Pancreas (tissue), 10 donors: ENCODE measurements around the gene VASN. TPM values are rescaled to one million over a fixed set of nuclear protein-coding genes. Genes with fewer than 3 reads are reported as not detected.

Experiments used
- ATAC-seq, 4 donors: fragments of 200-7000 bp; cut with Tn5 transposase; one replicate each; pipeline versions ENCODE4 v1.8.0 to v1.9.1; 2020; ENCODE audit warnings: mild to moderate bottlenecking in 4 of 4, moderate library complexity in 4 of 4
- DNase-seq, 6 donors: peaks; one replicate each; pipeline ENCODE4 v3.0.0-alpha.2; 2020
- FAIRE-seq: peaks from 2 replicates; lab custom pipeline; 2012; peaks lifted over from hg19 to GRCh38; lab: Jason Lieb, UNC
- H3K27ac ChIP-seq, 4 donors: fragments of 200-600 bp; sonication (generic); 1 replicate in 3 of 4; 2 replicates in 1 of 4; pipeline versions ENCODE4 v1.5.0 to v1.8.0; 2020
- H3K27me3 ChIP-seq, 4 donors: fragments of 200-600 bp; one replicate each; pipeline ENCODE4 v1.8.0; 2021
- H3K36me3 ChIP-seq, 3 donors: fragments of 200-600 bp; sonication (generic) in 1 of 3; one replicate each; pipeline versions ENCODE4 v1.5.0 to v1.8.0; 2020 to 2021
- H3K4me1 ChIP-seq, 3 donors: fragments of 200-600 bp; one replicate each; pipeline ENCODE4 v1.8.0; 2021
- H3K4me3 ChIP-seq, 4 donors: fragments of 200-600 bp; sonication (generic) in 2 of 4; one replicate each; pipeline versions ENCODE4 v1.5.0 to v1.8.0; 2020 to 2021
- H3K9me3 ChIP-seq, 4 donors: fragments of 200-600 bp; one replicate each; pipeline ENCODE4 v1.8.0; 2021
- WGBS, 2 donors: extraction: QIAGEN DNeasy Blood & Tissue Kit; methylation state at CpG; one replicate each; pipeline ENCODE4 v1.1.7; 2013; 5-methylcytosine and 5-hydroxymethylcytosine counted together
- intact Hi-C, 3 donors: fragments of 100-400 bp; cut with DNase I; formaldehyde crosslinking; loops; one replicate each; pipeline versions ENCODE4 v1.11.1 to v1.14.2; 2022
- polyA plus RNA-seq, 2 donors: library from polyadenylated mRNA; stranded (reverse); fragments of 200-250 nt; gene quantifications; one replicate each; pipeline ENCODE4 v1.2.3, GENCODE V29; 2013
- total RNA-seq, 6 donors: library from RNA; stranded (reverse); fragmentation: NEBNext Ultra II Directional in 4 of 6; extraction: Animal tissue kit (Norgen Biotek cat#: 25700) in 4 of 6; gene quantifications; one replicate each; pipeline versions ENCODE4 v1.2.1 to v1.2.4, GENCODE V29; 2021 to 2023
- TF ChIP-seq, protein P1 (sequence below), 4 donors: fragments of 200-600 bp; sonication (generic) in 3 of 4; IDR thresholded peaks; one replicate each; pipeline versions ENCODE4 v1.5.0 to v1.8.0; 2021; ENCODE audit warnings: antibody characterized with exemption in 4 of 4
- donor health status: healthy with polysubstance abuse.
- donor health status: DM: no; HTN: no; CAD: no; lungs with moderate emphysema.
- donor health status: DM: no; HTN: no; CAD: no.
- donor health status: control.
- donor health status: control.
- donor health status: Bipolar disorder and iron deficiency.
- donor health status: DM: yes; HTN: yes; CAD: no.
- donor health status: DM: no; HTN: no; CAD: no.
- donor health status: DM: no; HTN: no; CAD: no.
- donor health status: DM: yes; HTN: yes; CAD: no.

VASN gene
- total and polyA plus RNA-seq, 8 donors: 3.1 to 14.8 (median 8.5) TPM

DNA sequence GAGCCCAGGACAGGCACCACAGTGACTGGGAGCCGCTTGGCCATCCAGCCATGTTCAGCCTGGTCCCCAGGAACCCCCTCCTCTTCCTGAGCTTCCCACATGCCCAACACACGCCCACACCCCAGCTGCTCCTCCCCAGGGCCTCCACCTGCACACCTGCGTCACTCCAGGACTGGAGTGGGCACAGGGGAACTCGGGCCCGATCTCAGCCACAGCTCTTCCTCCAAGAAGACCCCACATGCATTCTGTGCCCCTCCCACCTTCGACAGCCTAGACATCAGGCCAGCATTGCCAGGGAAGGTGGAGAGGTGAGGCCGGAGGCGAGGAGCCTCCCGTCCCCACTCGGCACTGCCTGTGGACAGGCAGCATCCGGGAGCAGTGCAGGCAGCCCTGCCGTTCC, 6.0 kb upstream of the VASN start:
- DNase-seq (peak in 1 of 6 donors; percentile 51), FAIRE-seq (no peak)
- intact Hi-C loops: no loop called here

DNA sequence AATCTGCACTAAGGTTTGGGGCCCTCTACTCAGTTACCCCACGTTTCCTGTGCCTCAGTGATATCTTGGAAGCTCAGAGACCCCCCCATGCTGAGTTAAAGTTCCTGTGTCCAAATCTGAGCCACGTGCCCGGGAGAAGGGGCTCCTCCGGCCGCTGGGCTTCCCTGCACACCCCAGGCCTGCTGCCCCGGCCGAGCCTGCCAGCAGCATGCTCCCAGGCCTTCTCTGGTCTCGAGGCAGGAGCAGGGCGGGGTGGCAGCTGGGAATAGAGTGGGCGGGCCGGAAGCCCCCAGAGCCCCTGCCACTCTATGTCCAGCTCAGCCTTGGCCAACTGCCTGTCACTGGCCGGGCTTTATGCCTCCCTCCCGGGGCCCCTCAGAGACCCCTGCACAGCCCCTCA, 5.6 kb upstream of the VASN start:
- no peak overlapping the region for H3K4me3 ChIP-seq
- H3K27me3 ChIP-seq: no peaks in the 10 kb centered on the region
- no peak for FAIRE-seq
- no peak for ATAC-seq
- intact Hi-C loops: no loop called here
- no peaks in the 10 kb centered on the region for H3K9me3 ChIP-seq
- no peak overlapping the region for H3K27ac ChIP-seq
- no peaks in the 10 kb centered on the region for H3K4me1 ChIP-seq
- DNase-seq: peak in 1 of 6 donors; percentile 62
- H3K36me3 ChIP-seq: no peaks in the 10 kb centered on the region
- 89 to 91% methylated on average over 13 of the region's 13 CpGs for WGBS, 2 donors
- TF ChIP-seq, protein P1, sequence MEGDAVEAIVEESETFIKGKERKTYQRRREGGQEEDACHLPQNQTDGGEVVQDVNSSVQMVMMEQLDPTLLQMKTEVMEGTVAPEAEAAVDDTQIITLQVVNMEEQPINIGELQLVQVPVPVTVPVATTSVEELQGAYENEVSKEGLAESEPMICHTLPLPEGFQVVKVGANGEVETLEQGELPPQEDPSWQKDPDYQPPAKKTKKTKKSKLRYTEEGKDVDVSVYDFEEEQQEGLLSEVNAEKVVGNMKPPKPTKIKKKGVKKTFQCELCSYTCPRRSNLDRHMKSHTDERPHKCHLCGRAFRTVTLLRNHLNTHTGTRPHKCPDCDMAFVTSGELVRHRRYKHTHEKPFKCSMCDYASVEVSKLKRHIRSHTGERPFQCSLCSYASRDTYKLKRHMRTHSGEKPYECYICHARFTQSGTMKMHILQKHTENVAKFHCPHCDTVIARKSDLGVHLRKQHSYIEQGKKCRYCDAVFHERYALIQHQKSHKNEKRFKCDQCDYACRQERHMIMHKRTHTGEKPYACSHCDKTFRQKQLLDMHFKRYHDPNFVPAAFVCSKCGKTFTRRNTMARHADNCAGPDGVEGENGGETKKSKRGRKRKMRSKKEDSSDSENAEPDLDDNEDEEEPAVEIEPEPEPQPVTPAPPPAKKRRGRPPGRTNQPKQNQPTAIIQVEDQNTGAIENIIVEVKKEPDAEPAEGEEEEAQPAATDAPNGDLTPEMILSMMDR (IDR thresholded peaks at IDR 0.05): no peak

More for the DNA sequence above, 6.0 kb upstream of the VASN start:
- TF ChIP-seq, protein P1 (IDR thresholded peaks at IDR 0.05): no peak
- H3K27me3 ChIP-seq: no peaks in the 10 kb centered on the region
- H3K4me3 ChIP-seq: no peak overlapping the region
- no peaks in the 10 kb centered on the region for H3K4me1 ChIP-seq
- 93 to 98% methylated on average over 12 of the region's 12 CpGs for whole genome bisulfite sequencing, 2 donors
- H3K36me3 ChIP-seq: no peaks in the 10 kb centered on the region
- ATAC-seq: no peak
- H3K27ac ChIP-seq: no peak overlapping the region
- H3K9me3 ChIP-seq: no peaks in the 10 kb centered on the region

DNA sequence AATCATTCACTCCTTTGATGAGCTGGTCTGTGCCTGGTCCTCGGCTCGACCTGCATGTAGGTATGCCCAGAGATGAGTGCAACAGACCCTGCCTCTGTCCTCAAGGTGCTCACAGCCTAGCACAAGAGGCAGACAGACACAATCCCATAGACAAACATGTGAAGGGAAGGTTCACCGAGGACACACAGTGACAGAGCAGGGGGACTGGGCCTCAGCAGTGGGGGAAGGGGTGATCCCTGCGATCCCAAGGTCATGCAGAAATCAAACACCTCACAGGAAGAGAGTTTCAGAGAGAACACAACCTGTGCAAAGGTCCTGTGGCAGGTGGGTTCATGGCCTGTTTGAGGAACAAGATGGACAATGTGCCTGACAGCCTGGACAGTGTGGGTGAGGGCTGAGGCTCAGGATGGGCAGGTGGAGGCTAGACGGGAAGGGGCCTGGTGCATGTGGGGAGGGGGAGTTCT, 4.2 kb upstream of the VASN start:
- intact Hi-C loops: no loop called here
- WGBS, 2 donors: 87 to 94% methylated on average over 5 of the region's 5 CpGs
- Histone ChIP-seq H3K4me1 (no peaks in the 10 kb centered on the region), H3K4me3 (no peak overlapping the region), H3K9me3 (no peaks in the 10 kb centered on the region), H3K27me3 (no peaks in the 10 kb centered on the region), H3K27ac (no peak overlapping the region), H3K36me3 (no peaks in the 10 kb centered on the region)
- DNase-seq: no peak
- TF ChIP-seq, protein P1 (IDR thresholded peaks at IDR 0.05): no peak
- no peak for FAIRE-seq
- ATAC-seq: no peak

DNA sequence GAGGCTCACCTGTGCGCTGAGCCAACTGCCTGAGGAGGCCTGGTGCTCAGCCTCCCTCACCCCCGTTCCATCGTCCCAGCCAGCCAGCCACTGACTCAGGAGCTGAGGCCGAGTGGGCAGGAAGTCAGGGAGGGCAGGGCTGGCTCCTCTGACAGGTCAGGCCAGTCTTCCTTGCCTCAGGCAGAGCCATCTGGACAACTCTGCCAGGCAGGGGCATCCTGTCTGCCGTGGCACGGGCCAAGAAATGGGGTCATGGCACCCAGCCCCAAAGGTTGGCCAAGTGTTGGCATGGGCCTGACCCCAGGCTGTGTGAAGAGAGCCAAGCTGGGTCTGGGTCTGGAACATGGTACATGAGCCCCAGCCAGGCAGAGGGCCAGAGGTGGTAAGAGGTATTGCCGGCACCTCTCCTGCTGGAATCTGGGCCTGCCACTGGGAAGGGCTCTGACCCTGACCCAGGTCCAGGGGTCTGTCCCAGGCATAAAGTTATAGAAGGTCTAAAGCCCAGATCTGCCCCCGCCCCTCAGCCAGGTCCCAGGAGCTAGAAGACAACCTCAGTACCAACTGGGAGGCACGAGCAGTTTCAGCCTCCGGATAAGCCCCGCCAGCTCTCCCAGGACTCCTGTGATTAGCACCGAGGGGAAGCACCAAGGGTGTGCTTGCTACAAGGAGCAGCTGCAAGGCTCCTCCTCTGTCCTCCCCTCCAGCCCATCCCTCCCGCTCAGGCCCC, 2.5 kb upstream of the VASN start:
- peak in 2 of 6 donors; percentile 29 to 53 for DNase-seq
- H3K27me3 ChIP-seq: no peaks in the 10 kb centered on the region
- FAIRE-seq: no peak
- no peaks in the 10 kb centered on the region for H3K36me3 ChIP-seq
- H3K4me1 ChIP-seq: peaks cover 0 to 4% (median 3%) of the 10 kb centered on the region in 3 donors
- intact Hi-C loops: no loop called here
- H3K9me3 ChIP-seq: no peaks in the 10 kb centered on the region
- no peak overlapping the region for H3K4me3 ChIP-seq
- WGBS, 2 donors: 89 to 90% methylated on average over 13 of the region's 13 CpGs
- TF ChIP-seq, protein P1 (IDR thresholded peaks at IDR 0.05): no peak
- H3K27ac ChIP-seq: no peak overlapping the region
- no peak for ATAC-seq

DNA sequence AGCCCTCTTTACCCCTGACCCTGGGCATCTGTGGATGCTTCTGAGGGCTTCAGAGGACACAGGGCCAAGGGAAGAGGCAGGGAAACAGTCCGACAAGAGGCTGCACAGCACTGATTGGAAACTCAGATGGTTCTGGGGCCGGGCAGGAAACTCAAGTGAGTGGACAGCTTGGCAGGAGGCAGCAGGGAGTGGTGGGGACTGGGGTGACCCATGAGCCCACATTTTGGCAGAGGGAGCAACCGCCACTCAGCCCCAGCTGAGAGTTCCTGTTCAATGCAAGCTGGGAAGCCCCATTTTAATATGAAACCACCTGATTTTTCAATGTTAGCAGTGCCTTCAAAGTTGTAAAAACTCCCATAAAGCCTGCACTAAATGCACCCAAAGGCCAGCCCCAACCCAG, 1.5 kb upstream of the VASN start:
- Histone ChIP-seq H3K4me3 (no peak overlapping the region), H3K36me3 (no peaks in the 10 kb centered on the region), H3K9me3 (no peaks in the 10 kb centered on the region), H3K4me1 (peaks cover 0 to 10% (median 10%) of the 10 kb centered on the region in 3 donors), H3K27me3 (no peaks in the 10 kb centered on the region), H3K27ac (peak overlapping the region in 2 of 4 donors; percentile 27 to 41)
- FAIRE-seq (no peak), DNase-seq (no peak), ATAC-seq (no peak)
- intact Hi-C loops: no loop called here
- 76 to 80% methylated on average over 3 of the region's 3 CpGs for WGBS, 2 donors
- TF ChIP-seq, protein P1 (IDR thresholded peaks at IDR 0.05): no peak
